GM10248 (cell line): Measurements from ENCODE around the gene SRPRA.

Experiments used
- CTCF ChIA-PET: fragments of 300-600 bp; sonication (Branson Sonifier 250); formaldehyde crosslinking; extraction: SDS; loops from one replicate; lab custom pipeline; 2021; ENCODE audit warnings: antibody characterized with exemption; lab: Yijun Ruan, JAX
- POLR2A ChIA-PET: fragments of 350-650 bp; sonication (Branson Sonifier 250); formaldehyde crosslinking; extraction: SDS; loops from one replicate; lab custom pipeline; 2020; ENCODE audit warnings: antibody characterized with exemption; lab: Yijun Ruan, JAX
- DNase-seq: peaks from one replicate; pipeline ENCODE4 v3.0.0; 2012; ENCODE audit errors: extremely low spot score
- TF ChIP-seq, protein P1 (sequence below): IDR thresholded peaks from 2 replicates; pipeline ENCODE4 v1.5.1; 2012; ENCODE audit warnings: mild to moderate bottlenecking, low read depth; ENCODE audit errors: extremely low read depth, missing control alignments, control extremely low read depth

Gene SRPRA

GRCh38 chr11:126288237-126288636 is 19.5 kb upstream of the SRPRA start:
- ChIA-PET CTCF (interaction anchor here (1.0 to 4.3 kb wide), 5 partner anchors 9 to 193 kb away, joined by 3 to 16 read pairs (median 4); partner anchors contain the start of gene DCPS), POLR2A (no interaction called here)
- DNase-seq: no peak
- TF ChIP-seq, protein P1, sequence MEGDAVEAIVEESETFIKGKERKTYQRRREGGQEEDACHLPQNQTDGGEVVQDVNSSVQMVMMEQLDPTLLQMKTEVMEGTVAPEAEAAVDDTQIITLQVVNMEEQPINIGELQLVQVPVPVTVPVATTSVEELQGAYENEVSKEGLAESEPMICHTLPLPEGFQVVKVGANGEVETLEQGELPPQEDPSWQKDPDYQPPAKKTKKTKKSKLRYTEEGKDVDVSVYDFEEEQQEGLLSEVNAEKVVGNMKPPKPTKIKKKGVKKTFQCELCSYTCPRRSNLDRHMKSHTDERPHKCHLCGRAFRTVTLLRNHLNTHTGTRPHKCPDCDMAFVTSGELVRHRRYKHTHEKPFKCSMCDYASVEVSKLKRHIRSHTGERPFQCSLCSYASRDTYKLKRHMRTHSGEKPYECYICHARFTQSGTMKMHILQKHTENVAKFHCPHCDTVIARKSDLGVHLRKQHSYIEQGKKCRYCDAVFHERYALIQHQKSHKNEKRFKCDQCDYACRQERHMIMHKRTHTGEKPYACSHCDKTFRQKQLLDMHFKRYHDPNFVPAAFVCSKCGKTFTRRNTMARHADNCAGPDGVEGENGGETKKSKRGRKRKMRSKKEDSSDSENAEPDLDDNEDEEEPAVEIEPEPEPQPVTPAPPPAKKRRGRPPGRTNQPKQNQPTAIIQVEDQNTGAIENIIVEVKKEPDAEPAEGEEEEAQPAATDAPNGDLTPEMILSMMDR: no peak

DNA sequence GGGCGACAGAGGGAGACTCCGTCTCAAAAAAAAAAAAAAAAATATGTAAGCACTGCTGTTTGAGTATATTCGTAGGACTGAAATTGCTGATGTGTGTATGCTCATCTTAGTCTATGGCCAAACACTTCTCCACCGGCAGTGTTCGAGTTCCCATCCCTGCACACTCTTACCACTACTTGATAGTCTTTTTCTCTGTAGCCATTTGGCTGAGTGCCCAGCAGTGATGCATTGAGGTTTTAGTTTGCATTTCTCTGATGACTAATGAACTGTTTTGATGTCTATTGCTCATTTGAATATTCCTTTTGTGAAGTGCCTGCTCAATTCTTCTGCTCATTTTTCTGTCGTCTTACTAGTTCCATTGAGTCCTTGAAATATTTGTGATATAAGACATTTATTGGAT is 16.1 kb upstream of the SRPRA start:
- DNase-seq: peak; percentile 66
- CTCF ChIA-PET: interaction anchor here (4.3 kb wide), 1 partner anchor 196 kb away, joined by 16 read pairs; no protein-coding TSS in a partner anchor
- POLR2A ChIA-PET: no interaction called here
- TF ChIP-seq, protein P1: no peak

- peak; percentile 62 for DNase-seq
- CTCF ChIA-PET: interaction anchor here (0.7 to 1.8 kb wide), 5 partner anchors 7 to 28 kb away, joined by 3 to 6 read pairs (median 4); no protein-coding TSS in a partner anchor
- TF ChIP-seq, protein P1: no peak
- POLR2A ChIA-PET: no interaction called here
Measured at GRCh38 chr11:126282736-126283591, 14.3 kb upstream of the SRPRA start, which contains the start of gene TIRAP. TSS of gene TIRAP (plus strand) at chr11:126283093. CDS start at chr11:126290895, 7,802 bp downstream.

DNA sequence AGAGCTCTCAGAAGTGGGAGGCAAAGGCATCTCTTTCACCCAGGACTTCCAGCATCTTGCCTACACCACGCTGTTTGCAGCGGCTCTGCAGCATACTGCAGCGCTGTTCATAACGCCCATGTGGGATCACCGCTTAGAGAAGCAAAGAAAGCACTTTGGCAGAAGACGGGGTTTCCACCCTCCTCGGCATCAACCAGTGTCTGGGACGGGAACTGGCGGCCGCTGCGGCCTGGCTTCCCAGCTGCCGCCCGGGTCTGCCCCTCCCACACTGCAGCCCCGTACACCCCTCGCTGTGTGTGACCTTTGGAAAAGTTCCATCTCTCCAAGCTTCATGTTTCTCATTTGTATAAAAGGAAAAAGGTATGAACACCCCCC is 13.7 kb upstream of the SRPRA start:
- ChIA-PET POLR2A (no interaction called here), CTCF (interaction anchor here (1.4 to 1.7 kb wide), 3 partner anchors 8 to 28 kb away, joined by 4 to 6 read pairs (median 4); no protein-coding TSS in a partner anchor)
- TF ChIP-seq, protein P1: no peak
- no peak for DNase-seq

DNA sequence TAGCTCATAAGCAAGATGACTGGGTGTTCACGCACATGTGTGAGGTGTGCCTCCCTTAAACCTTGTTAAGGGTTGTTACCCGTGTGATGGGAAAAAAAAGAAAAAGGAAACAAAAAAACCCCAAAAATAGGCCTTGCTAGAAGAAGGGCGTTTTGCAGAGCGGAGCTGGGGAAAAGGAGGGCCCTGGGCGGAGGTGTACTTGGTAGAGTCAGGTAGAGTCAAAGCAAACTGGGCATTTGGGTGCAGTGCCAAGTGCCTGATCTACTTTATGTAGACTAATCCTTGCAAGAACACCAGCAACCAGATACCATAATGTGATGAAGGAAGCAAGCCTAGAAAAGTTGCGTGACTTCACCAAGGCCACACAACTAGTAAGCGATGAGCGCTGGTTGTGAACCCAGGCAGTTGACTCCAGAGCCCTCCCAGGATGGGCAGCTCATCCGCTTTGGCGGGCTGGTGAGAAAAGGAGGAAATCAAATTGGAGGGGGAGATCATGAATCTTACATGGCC is 13.0 kb upstream of the SRPRA start:
- DNase-seq: no peak
- TF ChIP-seq, protein P1: no peak
- ChIA-PET POLR2A (no interaction called here), CTCF (interaction anchor here (1.0 to 1.7 kb wide), 4 partner anchors 8 to 29 kb away, joined by 4 to 6 read pairs (median 5); no protein-coding TSS in a partner anchor)

- TF ChIP-seq, protein P1: no peak
- ChIA-PET POLR2A (no interaction called here), CTCF (interaction anchor here (1.0 to 1.7 kb wide), 4 partner anchors 9 to 29 kb away, joined by 4 to 6 read pairs (median 5); no protein-coding TSS in a partner anchor)
- DNase-seq: no peak
Measured at GRCh38 chr11:126281245-126281644, 12.6 kb upstream of the SRPRA start.
